ENCODE results near the gene ZNF488.

Gene ZNF488

DNA sequence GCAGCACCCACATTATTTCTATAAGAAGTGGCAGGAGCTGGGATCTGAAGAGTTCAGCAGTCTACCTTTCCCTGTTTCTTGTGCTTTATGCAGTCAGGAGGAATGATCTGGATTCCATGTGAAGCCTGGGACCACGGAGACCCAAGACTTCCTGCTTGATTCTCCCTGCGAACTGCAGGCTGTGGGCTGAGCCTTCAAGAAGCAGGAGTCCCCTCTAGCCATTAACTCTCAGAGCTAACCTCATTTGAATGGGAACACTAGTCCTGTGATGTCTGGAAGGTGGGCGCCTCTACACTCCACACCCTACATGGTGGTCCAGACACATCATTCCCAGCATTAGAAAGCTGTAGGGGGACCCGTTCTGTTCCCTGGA is 36.8 kb downstream of the ZNF488 start:
- DNase-seq = no peak

DNA sequence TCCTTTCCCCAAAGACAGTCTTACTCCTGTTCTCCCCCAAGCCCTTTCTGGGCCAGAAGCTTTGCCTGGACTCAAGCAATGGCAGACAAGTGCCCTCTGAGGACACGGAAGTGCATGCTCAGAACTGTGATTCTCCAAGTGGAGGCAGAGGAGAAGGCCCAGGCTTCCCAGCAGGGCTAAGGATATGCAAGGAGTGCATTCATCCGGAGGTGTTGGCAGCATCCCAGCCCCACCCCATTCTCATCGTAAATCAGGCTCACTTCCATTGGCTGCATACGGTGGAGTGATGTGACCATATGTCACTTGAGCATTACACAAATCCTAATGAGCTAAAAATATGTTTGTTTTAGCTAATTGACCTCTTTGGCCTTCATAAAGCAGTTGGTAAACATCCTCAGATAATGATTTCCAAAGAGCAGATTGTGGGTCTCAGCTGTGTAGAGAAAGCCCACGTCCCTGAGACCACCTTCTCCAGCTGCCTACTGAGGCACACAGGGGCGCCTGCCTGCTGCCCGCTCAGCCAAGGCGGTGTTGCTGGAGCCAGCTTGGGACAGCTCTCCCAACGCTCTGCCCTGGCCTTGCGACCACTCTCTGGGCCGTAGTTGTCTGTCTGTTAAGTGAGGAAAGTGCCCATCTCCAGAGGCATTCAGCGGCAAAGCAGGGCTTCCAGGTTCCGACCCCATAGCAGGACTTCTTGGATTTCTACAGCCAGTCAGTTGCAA is 37.4 kb downstream of the ZNF488 start:
- peak; percentile 65 for DNase-seq

DNA sequence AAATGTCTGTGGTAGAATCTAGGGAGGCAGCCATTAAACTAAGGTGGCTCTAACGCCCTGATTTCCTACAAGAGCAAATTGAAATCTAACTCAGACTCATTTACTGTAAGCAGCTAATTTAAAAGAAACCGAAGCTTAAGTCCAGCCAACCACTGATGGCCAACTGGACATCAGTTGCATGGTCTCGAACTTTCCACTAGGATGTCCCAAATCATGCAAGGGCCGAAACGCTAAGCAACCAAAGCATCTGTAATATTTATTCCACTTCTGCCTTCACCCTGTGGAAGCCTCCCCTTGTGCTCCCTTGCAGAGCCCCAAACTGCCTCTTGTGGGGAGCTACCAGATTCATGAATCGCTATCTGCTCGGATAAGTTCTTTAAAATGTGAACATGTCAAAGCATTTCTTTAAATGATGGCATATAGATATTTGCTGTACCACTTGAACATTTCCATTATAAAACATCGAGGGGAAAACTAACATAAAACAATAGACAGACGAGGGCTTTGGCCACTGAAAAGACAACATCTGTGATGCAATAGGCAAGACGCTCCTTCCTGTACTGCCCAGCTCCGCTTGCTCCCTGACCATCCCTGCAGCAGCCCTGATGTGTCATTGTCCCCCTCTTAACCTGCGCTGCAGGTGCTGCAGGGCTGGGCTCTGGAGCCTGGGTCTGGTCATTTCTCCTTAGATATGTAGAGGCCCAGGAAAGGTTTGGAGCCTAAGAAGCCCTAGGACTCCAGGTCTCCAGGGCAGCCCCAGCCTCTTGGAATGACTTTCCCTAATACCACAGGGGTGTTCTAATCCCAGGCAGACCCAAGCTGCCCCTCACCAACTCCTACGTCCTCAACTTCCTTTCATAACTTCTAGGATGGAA is 38.9 kb downstream of the ZNF488 start:
- DNase-seq = no peak

DNA sequence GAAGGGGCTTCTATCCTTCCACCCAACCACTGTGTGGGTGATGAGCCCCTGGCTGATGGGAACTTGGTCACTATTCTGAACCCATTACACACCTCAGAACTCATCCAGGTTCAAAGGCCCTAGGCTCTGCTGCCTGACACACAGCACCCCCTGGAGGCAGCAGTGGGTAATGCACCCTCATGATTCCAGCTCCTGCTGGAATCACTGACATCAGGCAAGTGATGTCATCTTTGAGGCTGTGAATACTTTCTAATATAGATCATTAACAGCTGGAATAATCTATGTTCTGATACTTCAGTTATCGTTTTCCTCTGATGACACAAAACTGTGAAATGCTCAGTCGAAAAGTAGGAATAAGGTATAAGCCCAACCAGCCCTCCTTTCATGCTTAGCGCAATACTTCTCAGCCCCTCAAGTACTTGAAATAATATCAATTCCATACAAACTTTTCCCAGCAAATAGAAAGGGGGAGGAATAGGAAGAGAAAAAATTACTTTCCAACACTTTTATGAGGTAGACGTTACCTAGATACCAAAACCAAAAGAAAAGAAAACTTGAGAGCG is 43.4 kb downstream of the ZNF488 start:
- DNase-seq = peak; percentile 22

DNA sequence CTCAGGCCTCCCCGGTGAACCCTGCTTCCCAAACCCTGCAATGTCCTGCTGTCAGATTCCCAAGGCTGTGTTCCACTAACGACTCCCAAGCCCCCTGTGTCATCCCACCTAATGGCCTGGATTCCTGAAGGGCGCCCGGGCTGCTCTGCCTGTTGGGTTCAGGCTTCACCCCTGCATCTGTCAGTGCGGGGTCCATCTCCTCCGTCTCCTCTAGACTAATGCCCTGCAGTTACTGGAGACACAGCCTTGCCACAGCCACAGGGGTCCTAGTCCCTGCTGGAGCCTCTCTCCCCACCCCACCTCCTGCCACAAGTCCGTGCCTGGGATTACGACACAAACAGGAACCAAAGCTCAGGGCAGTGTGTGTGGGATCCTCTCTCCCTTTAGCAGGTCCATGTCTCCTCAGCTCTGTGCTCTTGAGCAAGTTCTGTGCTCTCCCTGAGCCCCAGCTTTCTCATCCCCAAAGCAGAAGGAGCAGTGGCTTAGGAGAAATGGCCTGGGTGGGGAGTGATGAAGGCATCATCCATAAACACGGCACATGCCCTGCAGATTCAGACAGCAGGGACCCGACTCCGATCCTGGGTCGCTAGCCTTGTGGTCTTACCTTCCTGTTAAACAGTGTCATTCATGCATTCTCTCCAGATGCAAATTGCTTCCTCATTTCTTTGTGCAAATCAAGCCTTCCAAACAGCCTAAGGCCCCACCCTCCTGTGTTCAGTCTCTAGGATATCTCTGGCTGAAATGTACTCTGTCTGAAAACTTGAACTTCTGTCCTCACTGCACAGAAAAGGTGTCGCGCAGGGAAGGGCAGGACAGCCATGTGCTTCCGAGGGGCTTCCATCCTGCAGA is 44.1 kb downstream of the ZNF488 start:
- DNase-seq = no peak

DNA sequence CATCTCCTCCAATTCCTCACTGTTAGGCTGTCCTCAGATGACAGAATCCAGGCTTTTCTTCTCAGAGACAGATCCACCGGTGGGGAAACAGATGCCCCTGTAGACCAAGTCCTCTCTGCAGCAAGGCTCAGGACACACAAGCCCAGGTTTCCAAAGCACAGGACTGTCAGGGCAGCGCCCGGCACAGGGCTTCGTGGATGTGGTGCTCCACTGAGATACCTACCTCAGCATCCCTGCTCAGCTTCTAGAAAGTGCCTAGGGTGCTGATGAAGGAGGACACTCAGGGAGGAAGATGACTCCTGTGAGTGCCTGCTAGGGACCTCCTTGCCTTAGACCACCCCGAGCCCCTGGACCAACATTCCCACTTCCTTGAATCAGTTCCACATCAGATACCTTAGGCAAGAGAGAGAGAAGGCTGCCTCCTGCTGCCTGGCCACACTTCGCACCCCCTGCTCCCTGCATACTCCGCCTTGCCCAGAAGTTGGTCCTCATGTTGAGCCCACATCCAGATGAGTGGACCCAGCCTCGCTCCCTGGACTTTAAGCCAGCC is 44.8 kb downstream of the ZNF488 start:
- DNase-seq = no peak

DNA sequence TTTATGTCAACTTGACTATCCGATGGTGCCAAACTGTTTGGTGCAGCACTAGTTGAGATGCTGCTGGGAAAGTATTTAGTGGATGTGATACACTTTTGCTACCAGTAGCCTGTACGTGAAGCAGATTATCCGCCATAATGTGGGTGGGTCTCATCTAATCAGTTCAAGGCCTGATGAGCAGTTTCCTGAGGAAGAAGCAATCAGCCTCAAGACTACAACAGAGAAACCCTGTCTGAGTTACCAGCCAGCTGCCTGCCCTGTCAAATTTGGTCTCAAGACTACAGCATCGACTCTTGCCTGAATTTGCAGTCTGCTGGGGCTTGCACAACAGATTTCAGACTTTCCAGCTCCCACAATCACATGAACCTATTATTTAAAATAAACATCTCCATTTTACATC is 46.8 kb downstream of the ZNF488 start:
- DNase-seq = no peak

DNA sequence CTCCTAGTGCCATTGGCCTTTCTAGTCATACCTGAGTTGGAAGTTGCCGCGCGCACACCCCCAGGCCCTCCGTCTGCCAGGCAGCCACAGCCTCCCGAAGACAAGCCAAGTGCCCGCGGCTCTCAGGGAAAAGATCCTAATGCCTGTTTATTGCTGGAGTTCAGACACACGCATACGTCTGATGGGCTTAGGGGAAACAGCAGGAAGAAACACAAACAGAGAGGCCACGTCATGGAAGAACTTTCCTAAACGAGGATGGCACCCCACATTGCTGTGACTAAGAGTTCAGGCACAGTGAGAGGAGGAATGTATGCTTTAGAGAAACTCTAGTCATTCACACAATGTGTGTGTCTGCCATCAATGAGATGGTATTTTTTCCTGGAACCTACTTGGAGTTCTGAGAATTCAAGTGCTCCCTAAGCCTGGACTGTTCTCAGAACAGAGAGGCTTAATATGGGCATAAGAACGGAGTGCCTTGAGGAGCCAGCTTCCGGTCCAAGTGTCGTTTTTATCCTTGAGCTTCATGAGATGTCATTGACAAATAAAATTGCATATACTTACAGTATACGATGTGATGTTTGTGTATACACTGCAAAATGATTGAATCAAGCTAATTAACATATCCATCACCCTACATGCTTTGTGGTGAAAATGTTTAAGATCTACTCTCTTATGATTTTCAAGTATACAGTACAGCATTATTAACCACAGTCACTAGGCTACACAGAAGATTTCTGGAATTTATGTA is 47.5 kb downstream of the ZNF488 start:
- no peak for DNase-seq

DNA sequence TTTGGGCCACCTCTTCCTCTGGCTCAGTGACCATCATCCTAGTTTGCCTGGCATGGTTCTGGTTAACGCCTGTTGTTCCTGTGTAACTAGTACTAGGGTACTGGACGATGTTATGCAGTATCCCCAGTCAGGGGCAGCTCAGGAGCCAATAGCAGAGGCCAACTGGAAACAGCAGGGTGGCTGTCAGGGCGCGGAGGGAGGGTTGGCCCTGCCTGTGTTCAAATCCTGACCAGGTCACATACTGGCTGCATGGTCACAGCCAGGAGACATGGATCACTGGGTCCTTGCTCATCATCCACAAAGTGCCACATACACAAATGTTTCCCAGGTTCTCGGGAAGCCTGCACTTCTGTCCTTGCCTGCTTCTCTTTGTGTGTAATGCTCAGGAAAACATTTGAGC is 48.2 kb downstream of the ZNF488 start:
- DNase-seq = no peak

DNA sequence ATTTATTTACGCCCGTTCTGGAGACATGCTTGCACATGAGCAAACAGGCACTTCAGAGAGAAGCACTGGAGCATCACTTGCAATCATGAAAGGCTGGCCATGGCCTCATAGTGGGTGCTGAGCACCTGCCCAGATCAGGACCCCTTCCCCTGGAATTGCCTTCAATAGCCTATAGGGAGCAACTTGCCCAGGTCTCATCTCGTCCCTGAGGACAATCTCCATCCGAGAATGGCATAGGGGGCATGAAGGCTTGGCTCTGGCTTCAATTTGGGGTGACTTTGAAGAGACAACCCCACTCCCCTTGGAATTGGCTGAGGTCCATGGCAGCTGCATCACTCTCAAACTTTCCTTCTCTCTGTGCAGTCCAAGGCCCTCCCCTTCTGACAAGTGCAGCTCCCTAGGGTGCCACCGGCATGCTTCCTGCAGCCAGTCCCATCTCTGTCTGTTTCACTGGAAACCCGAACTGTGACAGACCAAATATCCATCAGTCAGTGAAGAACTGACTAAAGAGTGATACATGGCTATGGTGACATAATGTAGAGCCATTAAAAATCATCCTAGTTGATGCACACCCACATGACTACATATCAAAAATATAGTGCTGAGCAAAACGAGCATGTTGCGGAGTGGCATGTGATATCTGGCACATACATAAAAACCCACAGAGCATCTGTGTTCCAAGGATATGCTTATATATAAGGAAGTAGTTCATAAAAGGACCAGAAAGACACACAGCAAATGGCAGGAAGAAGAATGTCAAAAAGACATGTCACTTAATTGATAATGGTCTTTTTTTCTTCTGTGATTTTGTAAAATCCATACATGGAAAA is 49.4 kb downstream of the ZNF488 start:
- DNase-seq = no peak

DNA sequence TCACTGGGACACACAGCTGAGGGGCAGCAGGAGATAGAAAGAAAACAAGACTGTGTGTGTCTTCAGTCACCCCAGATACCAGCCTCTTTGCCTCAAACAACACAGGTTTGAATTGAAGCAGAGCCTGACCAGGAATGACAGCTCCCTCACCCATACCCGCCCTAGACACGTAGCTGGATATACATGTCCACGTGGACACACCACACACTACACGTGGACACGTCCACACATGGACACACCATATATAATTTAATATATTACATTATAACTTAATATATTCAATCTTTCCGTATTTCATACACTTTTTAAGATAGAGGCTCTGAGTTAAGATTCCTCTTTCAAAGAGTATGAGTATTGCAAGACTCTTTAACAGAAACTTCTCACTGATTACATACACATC is 50.6 kb downstream of the ZNF488 start:
- DNase-seq = no peak

DNA sequence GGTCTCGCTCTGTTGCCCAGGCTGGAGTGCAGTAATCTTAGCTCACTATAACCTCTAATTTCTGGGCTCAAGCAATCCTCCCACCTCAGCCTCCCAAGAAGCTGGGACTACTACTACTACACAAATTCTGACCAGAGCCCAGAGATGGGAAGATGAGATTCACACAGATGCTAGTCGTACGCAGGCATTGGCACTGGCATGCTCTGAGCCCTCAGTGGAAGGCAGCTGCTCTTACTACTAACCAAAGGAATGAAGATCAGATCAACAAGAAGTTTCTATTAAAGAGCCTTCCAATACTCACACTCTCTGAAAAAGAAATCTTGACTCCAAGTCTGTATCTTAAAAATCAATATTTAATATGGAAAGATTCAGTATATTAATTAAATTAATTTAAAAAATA is 51.1 kb downstream of the ZNF488 start:
- no peak for DNase-seq

DNA sequence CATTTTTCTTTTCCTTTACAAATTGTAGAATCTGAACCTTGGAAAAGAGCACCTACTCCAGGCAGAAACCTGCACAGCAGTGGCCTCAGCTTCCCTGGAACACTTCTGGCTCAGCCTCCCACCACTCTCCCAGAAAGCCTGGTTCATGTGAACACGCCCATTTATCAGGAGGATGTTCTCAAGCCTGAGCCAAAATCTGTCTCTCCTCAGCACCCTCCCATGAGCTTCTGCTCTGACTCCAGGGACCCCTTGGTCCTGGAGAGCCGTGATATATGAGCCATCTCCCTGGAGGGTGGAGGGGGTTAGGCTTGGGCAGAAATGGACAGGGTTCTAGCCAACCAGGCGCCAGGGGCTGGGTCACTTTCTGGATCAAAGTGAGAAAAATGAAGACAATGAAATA is 51.7 kb downstream of the ZNF488 start:
- no peak for DNase-seq

DNA sequence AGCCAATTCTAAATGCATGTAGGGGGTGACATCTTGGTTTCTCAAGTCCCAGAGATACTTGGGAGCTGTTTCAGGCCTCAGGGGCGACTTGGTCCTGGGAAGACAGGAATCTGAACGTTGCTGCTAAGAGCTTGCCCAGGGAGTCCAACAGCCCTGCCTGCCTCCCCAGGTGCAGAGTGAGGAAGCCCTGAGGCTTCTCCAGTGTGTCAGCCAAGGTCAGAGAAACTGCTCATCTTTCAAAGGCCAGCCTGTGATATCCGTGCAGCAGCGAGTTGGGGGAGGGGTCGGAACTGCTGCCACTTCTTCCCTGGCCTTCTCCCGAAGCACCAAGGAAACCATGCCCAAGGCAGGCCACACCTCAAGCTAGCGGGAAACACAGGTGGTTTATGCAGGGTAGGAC is 52.1 kb downstream of the ZNF488 start:
- DNase-seq = no peak

DNA sequence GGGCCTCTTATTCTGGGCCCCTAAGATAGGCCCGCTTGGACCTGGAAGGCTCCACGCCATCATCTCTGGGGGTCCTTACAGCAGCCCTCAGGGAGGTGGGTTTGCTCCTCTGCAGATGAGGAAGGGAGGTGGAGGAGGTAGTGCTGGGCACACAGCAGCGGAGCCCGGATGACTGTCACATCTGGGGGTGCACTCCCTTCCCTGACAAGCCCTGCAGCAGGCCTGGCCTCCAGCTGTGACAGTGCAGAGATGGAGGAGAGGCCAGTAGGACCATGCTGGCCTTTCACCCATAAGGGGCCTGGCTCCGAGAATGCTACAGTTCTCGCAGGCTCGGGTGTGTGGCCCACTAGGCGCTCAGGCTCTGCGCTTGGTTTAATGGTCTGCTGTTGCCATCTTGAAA is 52.6 kb downstream of the ZNF488 start:
- no peak for DNase-seq

DNA sequence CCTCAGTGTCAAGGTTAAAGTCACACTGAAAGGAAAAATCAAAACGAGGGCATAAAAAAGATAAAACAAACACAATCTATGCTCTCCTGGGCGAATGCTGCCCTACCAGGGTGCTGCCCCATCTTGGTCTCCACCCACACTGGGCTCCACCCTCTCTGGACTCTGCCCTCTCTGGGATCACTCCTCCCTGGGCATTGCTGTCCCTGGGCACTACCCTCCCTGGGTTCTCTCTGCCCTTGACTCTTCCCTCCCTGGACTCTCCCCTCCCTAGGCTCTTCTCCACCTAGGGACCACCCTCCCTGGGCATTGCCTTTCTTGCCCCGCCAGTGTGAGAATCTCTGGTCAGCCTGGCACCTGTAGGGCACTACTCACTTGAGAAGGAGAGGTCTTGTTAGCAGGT is 53.3 kb downstream of the ZNF488 start:
- DNase-seq = no peak

DNA sequence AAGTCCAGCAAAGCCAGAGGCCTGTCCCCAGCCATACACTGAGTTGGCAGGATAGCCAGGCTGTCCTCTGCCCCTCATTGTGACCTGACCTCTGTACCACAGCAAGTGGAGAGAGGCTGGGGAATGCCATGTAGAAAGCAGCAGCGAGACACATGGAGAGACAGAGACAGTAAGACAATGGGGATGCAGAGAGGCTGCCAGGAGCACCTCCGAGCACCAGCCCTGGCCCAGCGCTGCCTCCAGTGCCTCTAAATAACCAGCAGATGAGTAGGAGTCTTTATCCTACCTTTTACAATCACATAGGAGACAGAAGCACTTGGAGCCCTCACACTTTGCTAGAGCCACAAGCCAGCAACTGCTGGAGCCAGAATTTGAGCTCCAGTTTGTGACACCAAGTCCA is 53.7 kb downstream of the ZNF488 start:
- no peak for DNase-seq

DNA sequence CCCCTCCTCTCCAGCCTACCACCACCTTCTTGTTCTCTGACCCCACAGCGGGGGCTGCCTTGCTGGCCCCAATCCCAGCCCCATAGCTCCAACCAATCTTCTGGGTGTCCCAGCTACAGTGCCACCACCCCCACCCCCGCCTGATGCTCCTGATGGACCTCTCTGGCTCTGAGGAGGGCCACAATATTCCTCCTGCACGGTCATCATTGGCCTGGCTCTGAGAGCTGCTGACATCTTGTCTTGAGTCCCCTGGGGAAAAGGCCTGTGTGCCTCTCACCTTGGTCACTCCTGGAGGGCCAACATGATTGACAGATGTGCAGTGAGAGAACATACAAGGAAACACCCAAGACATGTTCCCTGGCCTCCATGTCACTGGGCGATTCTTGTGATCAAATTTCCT is 54.2 kb downstream of the ZNF488 start:
- no peak for DNase-seq

DNA sequence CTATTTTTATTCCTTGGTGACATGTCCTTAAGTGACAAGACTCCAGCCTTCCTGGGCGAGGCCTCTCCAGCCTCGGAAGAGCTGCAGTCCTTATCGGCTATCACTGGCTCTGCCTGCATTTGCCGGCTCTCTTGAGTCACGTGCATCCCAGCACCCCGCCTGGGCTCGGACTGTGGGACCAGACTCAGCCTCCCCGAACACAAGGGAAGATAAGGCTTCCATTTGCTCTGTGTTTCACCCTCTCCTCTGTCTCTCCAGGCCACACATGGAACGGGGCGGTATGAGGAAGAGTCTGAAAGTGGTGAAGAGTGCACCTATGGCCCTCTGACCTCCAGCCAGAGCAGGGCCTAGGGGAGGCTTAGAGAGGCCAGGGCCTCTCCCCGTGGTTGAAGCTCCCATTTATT is 57.2 kb downstream of the ZNF488 start:
- DNase-seq = no peak

DNA sequence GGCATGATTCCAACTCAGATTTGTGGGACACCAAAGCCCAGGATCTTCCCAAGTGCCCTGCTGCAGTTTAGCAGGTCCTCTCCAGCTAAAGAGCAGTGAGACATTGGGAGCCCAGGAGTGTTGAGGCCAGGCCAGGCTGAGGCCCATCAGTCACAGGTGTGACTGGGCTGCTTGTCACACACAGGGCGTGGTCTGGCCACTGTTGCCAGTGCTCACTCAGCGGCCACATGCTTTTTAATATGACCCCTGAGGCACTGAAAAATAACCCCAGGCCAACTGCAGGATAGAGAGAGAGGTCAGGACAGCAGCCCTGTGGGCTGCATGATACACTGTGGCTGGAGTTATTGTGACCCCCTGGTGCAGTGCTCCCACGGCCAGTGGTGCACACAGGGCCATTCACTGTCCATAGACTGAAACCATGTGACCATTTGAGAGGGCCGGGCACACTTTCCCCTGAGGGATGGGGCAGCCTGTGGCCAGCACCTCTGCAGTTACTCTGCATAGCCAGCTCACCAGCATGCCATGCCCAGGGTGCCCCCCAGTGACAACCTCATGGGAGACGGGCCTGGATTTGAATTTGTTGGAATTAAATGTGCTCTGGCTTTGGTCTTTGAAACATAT is 57.7 kb downstream of the ZNF488 start:
- no peak for DNase-seq
